M059J (cell line): ENCODE measurements around the gene JARID2. TPM values are rescaled to one million over a fixed set of nuclear protein-coding genes. Genes with fewer than 3 reads are reported as not detected.
A peak's percentile ranks its signal among the peaks of the same experiment; 100 is the strongest.

Source experiments
- DNase-seq: peaks from one replicate; pipeline ENCODE4 v3.0.0-alpha.2; 2012; ENCODE audit warnings: low read depth
- total RNA-seq: library from RNA; depleted of rRNA; stranded (reverse); fragments of >200 nt; shearing (Covaris generic); gene quantifications from 2 replicates; pipeline ENCODE4 v1.2.3, GENCODE V29; 2014

JARID2 gene
- total RNA-seq, 1 experiment from 2014 or later, result 17.6 TPM

DNA sequence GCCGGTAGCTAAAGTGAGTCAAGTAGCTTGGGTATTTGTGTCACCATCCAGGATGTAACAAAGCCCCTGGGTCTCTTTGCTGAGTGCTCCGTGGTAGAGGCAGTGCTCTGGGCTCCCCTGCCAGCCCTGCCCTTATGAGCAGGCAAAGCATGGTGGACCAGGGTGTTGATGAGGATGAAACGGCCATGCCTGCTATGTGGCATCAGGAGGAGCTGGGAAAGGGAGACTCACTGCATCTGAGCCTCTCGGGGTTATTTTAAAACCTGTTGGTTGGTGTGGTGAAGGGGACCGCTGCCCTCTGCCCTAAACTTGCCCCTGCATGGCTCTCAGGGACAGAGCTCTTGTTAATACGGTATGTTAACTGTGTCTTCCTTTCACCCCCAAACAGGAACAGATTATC is 273.8 kb downstream of the JARID2 start:
- no peak for DNase-seq

DNA sequence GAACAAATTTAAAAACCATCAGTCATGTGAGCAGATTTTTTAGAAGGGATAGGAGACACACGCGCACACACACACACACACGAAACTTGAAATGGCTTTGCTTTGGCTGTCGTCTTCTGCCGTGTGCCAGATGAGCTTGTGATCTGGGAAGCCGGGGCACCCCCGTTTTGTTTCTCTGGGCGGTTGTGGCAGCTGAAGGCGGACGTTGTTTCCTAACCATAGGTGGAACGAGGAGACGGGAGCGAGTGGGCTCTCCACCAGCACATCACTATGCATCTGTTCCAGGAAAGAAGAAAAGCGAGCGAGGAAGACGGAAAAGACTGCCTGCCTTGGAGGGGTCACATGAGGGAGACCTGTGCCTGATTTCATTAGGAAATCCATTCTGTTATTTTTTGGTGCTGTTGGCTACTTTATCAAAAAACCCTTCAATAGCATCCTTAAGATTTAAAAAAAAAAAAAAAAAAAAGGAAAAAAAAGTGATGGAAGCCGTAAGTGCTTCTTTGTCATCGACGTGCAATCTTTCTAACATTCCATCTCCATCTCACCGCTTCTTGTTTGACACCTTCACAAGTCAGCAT is 274.8 kb downstream of the JARID2 start:
- no peak for DNase-seq

DNA sequence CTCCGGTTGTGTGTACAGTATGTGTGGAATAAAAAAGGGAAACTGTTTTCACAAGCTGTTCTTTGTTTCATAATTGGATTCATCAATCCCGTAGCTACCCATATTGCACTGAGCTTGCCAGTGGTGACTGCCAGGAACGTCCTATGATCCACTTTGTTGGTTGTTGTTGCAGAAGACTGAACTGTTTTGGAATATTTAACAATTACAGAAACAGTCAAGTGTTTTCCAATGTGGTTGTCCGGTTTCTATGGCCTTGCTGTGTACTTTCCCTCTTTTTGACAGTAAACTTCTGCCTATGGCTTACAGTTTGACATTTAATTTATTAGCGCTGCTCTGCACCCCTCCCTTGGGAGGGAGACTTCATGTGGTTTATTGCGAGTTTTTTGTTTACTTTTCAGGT is 275.7 kb downstream of the JARID2 start:
- DNase-seq, result no peak

DNA sequence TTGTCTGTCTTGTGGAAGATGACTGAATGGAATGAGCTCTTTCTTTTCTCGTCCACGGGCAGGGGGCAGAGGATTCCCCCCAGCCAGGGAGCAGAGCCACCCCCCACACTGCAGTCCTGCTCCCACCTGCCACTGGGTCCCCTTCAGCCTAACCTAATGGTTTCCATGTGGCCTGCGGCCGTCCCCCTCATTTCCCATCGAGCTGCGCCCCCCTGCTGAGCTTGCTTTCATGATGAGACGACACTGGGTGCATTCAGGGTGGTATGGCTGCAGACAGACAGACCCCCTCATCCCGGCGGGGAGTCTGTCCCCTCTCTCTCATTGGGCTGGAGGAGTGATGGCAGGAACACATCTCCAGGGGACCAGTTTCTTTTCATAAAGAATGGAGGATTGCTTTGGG is 276.2 kb downstream of the JARID2 start:
- DNase-seq, result no peak

DNA sequence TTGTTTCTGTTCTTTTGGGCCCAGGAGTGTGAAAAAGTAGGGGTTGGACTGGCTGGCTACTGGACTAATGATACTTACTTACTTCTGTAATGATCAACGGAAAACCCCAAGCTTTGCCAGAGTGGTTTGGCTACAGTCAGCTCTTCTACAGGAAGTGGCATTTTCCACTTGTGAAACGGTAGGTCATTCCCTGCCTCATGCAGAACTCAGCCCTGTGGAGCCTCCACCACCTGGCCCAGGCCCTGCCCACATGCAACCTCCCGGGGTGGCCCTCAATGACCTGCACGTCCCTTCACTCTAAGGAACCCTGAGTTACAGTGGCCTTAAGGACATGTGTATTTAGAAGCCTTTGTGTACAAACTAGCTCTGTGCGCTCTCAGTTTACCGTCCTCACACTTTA is 276.6 kb downstream of the JARID2 start:
- peak; percentile 40 for DNase-seq

DNA sequence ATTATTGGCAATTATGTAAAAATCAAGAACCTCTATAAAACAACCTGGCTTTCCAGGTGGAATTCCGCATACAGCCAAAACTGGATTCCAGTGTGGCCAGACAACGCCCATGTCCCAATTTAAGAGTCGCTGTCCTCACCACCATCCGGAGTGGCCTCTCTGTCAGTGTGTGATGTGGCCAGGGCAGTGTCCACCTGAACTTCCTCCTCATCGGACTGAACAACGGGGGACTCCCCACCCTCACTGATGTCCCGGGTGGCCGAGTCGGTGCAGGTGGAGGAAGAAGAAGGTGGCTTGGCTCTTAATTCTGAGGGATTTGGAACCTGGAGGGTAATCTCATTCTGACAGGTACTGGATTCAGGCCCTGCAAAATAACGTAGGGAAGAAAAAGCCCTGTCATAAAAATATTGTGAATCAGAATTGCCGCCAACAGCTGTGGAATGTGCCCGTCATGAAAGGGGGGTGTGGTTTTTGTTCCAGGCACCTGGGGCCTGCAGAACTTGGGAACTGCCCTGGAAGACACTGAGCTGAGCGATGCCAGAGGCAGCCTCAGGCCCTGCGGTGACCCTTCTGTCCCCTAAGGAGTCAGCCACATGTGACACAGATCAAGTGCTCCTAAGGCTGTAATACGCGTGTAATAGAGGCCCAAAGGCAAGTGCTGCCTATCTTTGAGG is 277.1 kb downstream of the JARID2 start:
- DNase-seq, result no peak

DNA sequence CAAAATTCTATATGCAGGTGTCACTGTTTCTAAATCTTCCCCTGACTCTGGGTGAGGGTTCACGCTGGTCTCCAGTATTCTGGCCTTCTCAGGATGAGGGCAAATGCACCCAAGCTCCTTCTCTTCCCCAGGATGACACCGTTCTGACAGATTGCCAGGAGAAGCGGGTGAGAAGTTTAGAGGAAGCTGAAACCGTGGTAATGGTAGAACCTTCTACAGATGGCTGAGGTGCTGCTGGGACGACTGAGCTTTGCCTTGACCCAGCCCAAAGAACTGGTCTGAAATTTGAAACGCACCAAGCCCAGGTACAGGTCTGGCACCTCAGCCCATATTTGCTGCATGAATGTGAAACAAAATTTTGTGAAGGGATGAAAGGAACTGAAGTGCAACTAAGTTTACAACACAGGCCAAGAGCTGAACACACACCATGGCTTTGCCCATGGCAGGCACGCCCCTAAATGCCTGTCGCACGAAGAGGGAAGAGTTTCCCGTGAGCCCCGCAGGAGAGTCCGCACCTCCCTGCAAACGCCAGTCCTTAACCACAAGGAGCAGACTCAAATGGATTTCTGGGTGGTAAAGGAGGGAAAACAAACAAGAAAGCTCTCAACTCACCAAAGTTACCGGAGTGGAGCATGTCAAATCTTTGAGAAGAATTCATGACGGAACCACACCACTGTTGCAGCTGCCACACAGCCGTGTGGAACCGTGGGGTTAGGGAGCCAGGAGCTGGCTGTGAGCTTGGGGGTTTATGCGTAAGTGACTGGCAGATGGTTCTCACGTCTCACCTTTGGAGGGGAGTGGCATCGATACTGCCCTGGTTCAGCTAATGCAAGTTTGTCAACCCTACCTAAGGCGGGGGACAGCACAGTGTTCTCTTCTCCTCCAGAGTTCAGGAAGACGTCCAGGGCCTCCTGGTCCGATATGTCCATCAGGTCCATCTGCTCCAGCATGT is 278.1 kb downstream of the JARID2 start:
- DNase-seq, result no peak

DNA sequence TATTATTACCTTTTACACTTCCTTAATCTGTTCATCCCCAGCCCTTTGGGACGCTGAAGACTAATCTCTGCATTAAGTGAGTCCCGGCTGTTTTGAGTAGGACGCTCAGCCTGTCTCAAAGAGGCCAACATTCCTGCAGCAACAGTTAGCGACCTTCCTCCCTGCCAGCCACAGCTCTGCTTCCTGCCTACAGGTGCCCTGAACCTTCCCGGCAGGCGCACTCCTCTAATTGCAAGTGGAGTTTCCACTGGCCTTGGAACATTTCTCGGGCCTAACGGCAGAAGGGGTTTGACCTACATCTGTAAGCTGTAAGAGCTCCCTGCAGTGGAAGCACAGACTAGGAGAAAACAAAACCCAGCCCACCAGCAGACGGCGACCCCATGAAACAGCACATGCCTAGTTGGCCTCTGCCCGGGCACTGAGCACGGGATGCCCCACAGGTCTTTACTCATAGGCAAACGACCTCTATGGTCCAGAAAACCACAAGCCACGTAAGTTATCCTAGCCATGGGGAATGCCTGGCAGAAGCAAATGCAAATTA is 279.1 kb downstream of the JARID2 start:
- no peak for DNase-seq

DNA sequence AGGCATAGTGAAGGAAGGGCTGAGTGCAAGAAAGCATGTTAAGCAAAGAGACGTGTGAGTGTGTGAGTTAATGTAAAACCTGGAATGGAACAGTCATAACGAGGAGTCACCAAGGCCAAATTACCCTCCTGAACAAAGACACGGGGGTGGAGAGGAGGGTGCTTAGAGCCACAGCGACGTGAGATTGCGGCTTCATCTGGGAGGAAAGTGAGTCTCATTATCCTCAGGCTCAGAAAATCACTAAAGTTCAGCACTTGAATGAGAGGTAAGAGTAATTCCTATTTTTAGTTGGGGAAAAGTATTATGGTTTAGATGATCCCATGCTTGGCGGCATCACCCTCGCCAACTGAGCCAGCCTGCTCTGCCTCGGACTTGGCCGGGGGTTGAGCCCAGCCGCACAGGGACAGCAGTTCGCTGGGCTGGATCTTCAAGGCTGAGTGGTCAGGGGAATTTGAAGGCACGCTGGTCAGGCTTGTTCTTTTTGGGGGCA is 280.4 kb downstream of the JARID2 start:
- no peak for DNase-seq

DNA sequence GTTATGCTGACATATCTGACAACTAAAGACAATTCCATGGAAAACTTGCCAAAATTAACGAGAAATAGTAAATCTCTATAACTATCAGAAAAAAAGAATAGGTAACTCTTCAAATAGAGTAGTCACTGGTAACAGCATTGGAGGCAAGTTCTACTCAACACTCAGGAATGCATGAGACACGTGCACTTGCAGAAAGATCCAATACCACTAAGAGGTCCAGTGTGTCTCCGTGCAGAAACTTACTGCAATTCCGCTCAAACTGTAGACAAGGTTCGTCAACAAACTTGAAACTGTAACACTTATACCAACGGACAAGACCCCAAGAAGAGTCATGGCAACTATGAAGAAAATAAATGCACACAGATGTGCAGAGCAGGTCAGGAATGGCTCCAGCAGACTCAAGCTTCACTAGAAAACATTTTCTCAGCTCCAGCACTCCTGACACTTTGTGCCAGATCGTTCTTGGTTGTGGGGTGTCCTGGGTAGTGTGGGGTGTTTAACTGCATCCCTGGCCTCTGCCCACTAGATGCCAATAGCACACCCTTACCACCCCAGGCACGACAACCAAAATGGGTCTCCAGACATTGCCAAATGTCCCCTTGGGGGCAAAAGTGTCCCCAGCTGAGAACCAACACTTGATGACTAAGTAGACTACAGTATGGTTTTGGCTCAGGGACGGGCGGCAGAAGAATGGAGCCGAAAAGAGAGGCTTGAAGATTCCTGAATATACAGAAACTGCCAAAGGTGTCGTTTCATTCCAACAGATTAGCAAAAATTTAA is 282.2 kb downstream of the JARID2 start:
- DNase-seq, result peak; percentile 55

DNA sequence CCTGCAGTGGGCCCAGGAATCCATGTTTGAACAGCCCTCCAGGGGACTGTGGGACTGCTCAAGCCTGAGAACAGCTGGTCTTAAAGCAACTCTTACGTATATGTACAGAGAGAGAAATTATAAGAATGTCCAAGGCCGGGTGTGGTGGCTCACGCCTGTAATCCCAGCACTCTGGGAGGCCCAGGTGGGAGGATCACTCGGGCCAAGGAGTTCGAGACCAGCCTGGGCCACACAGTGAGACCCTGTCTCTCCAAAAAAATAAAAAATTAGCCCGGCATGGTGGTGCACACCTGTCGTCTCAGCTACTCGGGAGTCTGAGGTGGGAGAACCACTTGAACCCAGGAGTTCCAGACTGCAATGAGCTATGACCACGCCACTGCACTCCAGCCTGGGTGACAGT is 283.0 kb downstream of the JARID2 start:
- no peak for DNase-seq

DNA sequence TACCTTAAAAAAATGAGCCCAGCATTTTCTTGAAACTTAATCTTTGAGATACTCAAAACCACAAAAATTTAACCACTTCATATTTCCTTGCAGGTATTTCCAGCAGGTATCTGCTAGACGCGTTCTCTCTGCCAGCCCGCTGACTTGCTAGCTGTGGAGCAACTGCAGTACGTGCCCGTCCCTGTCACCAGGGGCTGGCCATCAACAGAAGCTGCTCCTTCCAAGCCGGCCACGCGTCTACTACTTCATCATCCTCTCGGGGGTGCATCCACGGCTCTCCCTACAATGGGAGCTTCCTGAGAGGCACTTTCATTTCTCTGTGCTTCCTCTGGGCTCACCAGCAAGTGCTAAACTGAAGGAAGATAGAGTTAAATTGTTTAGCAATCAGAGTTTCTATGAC is 284.5 kb downstream of the JARID2 start:
- DNase-seq, result no peak

DNA sequence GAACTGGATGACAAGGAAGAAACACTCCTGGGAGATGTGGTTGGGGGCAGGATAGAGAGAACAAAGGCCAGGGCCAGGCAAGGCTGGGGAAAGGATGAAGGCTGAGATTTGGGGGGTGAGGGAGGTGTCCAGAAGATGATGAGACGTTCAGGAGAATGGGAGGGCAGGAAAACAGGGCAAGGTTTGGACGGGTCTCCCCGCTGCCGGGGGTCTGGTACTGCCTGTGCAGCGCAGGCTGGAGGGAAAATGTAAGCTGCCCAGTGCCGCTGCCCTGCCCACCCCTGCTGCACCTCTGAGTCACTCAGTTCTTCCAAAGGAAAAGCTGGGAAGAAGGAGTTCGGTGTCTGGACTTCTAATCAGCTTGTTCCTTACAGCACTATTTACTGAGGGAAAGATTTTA is 286.1 kb downstream of the JARID2 start:
- no peak for DNase-seq

DNA sequence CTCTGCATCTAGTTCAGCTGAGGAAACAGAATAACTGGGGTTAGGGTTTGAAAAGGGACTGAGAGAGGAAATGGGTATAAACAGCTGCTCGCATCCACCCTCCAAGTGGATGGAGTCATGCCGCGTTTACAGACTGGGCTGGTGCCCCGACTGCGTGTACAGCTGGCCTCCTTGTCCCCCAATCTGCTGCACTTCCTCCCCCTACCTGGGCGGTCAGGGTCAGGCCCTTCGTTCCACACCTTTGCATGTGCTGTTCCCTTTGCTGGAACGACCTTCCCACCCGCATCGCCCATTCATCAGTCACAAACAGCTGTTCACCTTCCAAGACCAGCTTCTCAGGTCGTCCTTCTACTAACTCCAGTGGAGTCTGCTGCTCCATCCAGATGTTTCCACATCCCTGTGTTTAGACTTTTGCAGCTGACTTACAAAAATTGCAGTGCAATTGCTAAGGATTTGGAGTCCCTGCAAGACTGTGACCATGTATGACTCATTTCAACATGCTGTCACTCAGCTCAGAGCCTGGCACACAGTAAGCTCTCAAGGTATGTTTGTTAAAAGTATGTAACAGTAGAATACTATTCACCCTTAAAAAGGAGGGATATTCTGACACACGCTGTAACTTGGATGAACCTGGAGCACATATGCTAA is 287.6 kb downstream of the JARID2 start:
- DNase-seq, result peak; percentile 20

DNA sequence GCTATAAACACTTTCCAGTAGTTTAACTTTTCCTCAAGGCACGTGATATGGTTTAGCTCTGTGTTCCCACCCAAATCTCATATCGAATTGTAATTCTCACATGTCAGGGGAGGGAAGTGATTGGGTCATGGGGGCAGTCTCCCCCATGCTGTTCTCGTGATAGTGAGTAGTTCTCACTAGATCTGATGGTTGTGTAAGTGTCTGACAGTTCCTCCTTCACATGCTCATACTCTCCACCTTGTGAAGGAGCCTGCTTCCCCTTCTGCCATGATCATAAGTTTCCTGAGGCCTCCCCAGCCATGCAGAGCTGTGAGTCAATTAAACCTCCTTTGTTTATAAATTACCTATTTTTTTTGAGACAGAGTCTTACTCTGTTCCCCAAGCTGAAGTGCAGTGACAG is 289.1 kb downstream of the JARID2 start:
- no peak for DNase-seq

DNA sequence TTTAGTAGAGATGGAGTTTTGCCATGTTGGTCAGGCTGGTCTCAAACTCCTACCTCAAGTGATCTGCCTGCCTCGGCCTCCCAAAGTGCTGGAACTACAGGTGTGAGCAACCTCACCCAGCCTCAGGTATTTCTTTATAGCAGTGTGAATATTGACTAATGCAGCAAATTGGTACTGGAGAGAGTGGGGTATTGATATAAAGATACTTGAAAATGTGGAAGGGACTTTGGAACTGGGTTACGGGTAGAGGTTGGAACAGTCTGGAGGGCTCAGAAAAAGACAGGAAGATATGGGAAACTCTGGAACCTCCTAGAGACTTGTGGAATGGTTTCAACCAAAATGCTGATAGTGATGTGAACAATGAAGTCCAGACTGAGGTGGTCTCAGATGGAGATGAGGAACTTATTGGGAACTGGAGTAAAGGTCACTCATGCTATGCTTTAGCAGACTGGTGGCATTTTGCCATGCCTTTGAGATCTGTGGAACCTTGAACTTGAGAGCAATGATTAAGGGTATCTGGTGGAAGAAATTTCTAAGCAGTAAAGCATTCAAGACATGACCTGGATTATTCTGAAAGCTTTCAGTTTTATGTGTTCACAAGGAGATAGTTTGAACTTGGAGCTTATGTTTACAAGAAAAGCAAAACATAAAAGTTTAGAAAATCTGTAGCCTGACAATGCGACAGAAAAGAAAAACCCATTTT is 289.8 kb downstream of the JARID2 start:
- DNase-seq, result no peak

DNA sequence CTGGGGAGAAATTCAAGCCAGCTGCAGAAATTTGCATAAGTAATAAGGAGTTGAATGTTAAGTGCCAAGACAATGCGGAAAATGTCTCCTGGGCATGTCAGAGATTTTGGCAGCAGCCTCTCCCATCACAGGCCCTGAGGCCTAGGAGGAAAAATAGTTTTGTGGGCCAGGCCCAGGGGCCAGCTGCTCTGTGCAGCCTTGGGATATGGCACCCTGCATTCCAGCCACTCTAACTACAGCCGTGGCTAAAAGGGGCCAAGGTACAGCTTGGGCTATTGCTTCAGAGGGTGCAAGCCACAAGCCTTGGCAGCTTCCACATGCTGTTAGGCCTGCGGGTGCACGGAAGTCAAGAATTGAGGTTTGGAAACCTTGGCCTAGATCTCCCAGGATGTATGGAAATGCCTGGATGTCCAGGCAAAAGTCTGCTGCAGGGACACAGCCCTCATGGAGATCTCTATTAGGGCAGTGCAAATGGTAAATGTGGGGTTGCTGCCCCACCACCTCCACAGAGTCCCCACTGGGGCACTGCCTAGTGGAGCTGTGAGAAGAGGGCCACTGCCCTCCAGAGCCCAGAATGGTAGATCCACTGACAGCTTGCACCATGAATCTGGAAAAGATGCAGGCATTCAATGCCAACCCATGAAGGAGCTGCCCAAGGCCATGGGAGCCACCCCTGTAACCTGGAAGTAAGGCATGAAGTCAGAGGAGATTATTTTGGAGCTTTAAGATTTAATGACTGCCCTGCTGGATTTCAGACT is 290.5 kb downstream of the JARID2 start:
- DNase-seq, result peak; percentile 24

DNA sequence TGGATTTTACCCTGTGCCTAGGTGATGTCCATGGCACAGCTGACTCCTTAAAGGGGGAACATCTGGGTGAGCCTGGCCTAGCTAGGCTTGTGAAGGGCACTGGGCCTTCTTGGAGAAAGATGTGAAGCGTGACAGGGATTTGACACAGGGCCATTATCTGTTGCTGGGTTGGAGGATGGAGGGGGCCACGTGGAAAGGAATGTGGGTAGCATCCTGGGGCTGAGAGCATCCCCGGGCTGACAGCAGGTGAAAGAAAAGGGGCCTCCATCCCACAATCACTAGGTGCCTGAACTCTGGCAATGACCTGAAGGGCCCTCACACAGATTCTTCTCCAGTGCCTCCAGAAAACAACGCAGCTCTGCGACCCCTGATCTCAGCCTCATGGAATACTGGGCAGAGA is 292.2 kb downstream of the JARID2 start:
- no peak for DNase-seq

DNA sequence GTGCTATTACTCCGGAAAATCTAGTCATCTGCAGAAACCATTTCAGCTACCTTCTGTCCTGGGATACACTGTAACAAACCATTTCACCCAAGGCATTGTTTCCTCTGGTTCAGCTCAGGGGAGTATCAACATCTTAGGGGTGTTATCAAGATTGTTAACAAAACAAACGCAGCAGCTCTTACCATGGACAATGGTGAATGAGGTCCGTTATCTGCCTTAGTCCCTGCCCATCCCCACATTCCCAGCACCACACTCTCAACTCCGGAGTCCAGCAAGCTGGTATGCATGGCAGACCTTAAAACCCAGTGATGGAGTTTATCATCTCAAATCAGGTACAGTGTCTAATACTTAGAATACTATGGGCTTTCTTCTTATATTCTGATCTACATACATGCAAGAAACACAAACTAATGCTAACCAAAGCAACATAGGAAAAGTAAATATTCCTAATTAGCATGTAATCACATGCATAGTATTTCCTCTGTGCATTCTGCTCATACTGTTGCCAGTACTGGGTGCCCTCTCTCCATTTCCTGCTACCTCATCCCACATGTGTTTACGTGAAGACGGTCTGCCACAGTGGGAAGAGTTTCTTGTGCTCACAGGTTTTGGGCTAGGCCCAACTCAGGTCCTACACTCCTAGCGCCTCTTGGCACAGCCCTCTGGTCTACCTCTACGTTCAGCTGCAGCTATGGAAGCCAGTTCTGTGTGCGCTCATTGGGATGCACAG is 293.1 kb downstream of the JARID2 start:
- DNase-seq, result no peak
